NOMO-1 treated with DMSO at 0.1 percent for 48 hours (cell line): Measurements from ENCODE around the gene STXBP3.
A peak's percentile ranks its signal among the peaks of the same experiment; 100 is the strongest.

Experiments
- DNase-seq: peaks from one replicate; lab custom pipeline; 2025; ENCODE audit not compliant: unreplicated experiment; lab: John Stamatoyannopoulos, UW

STXBP3 gene

GRCh38 chr1:108801101-108801500 is 54.6 kb downstream of the STXBP3 start:
- DNase-seq = no peak

DNA sequence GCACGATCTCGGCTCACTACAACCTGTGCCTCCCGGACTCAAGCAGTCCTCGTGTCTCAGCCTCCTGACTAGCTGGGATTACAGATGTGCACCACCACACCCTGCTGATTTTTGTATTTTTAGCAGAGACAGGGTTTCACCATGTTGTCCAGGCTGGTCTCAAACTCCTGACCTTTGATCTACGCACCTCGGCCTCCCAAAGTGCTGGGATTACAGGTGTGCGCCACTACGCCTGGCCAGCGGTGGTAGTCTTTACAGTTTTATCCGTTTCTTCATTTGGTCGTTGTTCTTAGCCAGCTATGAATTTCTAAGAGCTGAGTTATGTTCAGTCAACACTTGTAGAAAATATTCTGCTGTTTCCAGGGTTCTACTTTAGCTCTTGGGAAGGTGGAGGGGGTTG is 57.1 kb downstream of the STXBP3 start:
- DNase-seq = no peak

DNA sequence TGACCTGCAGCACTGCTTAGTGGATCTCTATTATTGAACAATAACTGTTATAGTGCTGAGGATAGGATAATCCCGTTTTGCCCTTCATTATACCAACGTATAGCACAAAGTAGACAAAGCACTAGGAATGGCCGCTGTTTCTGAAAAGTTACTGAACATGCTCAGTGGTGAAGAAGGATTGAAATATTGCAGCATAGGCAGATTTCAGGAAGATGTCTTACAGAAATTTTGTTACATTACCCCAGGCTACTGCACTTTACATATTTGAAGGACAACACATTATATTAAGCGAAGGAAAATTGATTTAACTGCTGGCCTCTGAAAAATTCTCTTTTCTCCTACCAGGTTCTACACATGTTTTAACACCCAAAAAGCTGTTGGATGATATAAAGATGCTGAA is 62.0 kb downstream of the STXBP3 start:
- no peak for DNase-seq

- no peak for DNase-seq
Observed at GRCh38 chr1:108811611-108812010, 65.1 kb downstream of the STXBP3 start.

DNA sequence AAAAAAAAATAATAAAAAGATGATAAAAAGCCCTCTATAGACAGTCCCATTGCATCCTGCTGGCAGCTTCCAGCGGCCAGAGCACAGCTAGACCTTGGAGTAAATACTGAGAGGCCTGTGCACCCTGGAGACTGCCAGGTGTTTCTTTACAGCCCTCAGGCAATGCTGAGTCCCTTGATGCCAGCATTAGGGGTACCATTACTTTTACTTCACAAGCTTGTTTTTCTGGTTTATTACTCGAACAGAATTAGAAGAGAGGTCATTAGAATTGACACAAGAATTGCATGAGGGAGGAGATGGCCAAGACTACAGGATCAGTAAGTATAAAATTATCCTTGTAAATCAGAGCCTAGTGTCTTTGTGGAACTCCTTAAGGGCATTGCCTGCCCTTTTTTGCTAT is 66.9 kb downstream of the STXBP3 start:
- DNase-seq = no peak

DNA sequence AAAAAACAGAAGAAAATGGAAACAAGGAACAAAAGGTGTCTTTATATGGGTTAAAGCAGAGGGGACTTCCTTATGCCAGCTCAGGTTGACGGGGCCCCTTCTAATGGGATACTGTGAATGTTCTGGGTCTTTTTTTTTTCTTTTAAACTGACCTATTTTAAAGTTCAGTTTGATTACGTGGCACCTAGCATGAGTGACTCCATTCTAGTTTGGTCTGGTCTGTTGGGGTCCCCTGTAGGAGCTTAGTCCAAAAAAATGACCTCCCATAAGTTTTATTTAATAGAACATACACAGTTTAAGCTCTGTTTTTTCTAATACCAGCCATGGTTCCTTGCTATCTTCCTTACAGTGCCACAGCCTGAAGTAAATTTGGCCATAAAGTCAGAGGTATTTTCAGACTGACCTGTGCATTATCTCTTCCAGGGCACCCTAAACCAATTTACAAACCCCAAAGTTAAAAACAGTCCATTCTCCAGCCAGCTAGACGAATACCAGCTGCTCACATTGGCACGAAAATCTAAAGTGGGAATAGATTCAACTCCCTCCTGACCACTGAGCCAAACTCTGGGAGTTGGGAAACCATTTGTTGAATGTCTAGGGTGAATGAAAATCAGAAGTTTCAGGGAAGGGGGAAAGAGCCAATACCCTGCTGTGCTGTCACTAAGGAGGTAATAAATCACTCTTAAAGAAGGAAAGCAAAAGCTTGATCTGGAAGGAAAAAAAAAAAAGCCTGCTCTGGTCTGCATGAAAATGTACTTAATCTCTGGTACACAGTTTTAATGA is 68.1 kb downstream of the STXBP3 start:
- DNase-seq = no peak

DNA sequence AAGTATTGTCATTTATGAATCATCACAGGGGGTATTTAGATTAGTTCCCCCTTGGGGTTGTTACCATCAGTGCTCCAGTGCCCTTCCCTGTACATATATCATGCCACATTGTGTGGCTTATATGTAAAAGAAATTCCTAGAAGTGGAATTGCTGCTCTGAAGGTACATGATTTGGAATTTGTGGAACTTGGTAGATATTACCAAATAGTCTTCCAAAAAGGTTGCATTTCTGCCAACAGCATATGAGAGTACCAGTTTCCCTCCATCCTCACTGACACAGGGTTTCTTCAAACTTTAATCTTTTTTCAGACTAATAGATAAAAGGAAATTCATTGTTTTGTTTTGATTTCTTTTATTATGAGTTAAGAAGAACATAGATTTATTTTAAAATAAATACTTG is 69.1 kb downstream of the STXBP3 start:
- DNase-seq = no peak

DNA sequence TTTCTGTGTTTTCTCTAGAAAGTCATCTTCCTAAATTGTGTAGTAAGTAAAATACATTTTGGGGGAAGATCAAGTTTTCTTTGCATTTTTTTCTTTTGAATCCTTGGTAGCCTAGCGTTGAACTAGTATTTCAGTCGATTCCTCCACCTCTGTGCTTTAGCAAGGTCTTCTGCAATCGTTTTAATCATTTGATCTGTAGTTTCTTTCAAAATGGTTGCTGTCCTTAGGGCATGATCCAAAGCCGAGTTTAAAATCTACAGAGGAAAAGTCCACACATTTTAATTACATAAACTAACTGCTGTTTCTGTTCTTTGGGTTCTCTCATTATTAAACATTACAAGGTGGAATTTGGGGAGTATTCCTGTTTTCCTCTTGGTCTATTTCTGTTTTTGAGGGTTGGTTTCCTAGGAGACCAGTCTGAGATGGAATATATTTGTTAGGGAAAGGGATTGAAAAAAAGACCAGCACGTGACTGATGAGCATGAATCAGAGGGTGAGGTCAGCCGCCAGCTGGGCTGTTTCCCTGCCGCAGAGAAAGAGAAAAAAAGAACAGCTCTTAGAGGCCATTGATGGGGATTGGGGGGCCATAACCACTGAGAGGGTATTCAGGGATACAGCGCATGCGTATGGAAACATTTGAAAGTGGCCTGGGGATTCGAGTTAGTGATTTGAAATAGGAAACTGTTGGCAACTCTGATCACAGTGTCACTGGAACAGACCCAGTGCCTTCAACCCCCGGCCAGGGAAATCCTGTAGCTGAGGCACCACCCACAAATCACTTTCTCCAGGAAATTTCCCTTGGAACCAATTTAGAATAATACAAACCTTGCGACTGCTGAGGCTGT is 69.8 kb downstream of the STXBP3 start:
- DNase-seq = no peak

- DNase-seq = no peak
Observed at GRCh38 chr1:108817016-108817415, 70.5 kb downstream of the STXBP3 start.

DNA sequence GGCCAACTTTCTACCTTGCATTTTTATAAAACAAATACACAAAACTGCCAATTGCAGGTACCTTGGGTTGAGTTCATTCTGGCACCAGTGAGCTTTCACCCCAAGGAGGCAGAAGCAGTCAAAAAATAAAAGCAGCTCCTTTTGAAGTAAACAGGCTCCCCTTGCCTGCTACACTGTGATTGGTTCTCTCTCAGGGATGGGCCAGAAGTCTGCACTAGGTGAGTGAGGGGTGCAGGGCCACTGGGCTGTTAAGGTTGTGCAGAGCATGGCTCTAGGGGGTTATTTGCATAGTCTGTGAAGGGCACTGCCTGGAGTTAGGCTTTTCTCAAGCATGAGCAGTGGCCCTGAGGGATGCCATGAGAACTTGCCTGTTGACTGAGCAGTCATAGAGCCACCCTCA is 71.3 kb downstream of the STXBP3 start:
- DNase-seq = no peak

DNA sequence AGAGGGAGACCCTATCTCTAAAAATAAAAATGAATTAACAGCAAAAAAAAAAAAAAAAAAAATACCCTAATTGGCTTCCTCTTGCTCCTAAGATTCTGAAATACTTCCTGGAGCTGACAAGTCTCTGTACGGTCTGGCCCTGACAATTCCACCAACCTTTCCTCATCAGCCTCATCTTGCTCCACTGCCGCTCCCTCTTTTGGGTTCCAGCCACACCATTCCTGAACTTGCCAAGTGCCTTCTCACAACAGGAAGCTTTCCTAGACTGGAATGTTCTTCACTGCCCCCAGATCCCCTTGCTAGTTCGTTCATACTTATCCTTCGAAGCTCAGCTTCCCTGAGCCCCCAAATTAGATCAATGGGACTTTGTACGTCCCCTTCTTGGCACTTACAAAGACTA is 73.4 kb downstream of the STXBP3 start:
- no peak for DNase-seq

DNA sequence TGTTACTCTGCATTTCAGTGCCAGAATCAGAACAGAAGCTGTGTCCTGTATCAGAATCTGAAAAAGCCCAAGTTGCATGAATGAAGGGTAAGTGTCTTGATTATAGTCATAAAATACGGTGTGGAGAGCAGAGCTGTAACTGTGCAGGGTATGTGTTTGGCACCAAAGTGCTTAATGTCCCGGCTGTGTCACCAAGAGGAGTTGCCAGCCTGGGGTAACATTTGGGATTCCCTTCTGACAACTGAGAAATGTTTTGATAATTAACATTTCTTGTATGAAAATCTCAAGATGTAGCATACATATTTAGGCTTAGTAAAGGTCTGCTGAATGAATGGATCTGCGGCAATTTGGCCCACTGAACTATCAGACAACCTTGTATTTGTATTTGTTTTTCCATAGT is 77.2 kb downstream of the STXBP3 start:
- no peak for DNase-seq

DNA sequence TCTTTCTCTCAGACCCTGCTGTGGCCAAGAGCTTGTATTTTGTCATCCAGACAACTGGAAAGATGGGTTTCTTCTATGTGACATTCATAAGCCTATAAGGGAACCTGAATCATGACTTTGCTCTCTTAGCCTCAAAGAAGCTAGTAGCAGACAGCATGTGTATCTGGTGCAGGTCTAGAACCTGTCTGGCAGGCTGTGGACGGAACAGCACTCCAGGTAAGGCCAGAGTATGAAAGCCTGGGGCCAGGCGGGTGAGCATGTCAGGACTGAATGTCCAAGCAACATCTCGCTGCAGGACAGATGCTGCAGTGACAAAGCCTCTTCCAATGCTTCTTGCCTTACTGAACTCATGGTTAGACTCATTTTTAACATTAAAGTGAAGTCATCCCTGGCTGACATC is 77.6 kb downstream of the STXBP3 start:
- no peak for DNase-seq

DNA sequence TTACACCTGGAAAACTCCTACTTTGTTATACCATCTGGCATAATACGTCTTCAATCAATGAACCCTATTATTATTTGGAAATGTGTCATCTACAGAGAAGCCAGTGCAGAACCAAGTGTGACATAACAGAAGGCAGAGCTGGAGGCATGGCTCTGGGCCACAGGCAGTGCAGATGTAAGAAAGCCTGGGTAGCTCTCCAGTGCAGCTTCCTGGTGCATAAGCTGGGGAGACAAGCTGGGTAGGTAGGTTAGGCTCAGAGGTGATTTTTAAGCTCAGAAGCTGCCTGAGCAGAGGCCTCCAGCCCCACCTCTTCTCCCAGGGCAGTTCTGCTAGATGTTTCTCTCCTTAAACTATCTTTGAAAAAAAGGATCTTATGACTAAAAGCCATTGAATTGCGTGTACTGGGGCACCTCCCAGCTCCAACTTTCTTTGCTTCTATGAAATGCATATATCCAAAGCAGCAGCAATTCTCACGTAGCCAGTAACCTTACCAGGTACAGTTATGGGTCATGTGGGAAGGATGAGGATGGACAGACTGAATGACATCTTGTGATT is 79.7 kb downstream of the STXBP3 start:
- no peak for DNase-seq

- peak; percentile 10 for DNase-seq
Observed at GRCh38 chr1:108828074-108828961, 81.8 kb downstream of the STXBP3 start.

DNA sequence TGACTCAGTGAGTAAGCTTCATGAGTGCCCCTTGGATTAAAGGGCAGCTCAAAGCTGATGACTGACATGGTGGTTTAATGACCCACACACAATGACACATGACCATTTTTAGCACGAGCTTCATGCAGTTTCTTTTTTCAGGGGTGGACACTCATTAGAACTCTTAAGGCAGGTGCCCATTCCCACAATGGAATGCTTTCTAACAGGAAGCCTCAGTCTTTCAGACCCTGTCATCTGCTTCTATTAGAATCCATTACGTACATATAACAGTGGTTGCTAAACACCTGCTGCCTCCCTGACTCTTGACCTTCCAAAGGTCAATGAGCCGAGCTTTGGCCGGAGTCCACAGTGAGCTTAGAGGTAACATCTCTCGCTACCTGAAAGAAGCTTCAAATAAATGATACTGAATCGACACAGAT is 83.0 kb downstream of the STXBP3 start:
- no peak for DNase-seq

- no peak for DNase-seq
Observed at GRCh38 chr1:108830119-108831008, 83.9 kb downstream of the STXBP3 start.

DNA sequence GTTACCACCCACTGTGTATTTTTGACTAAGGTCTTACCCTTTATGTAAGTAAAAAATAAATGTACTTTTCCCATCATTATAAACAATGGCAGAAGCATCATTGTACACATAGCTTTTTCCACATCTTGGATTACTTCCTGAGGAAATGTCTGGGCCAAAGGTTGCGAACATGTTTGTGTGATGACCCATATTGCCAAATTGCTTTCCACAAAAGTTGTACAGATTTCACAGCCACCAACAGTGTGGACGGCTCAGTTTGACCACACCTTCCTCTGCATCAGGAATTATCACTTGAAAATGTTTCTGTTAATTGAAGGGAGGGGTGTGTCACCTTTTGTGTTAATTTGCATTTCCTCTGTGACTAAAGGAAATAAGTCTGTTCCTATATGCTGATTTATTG is 84.8 kb downstream of the STXBP3 start:
- DNase-seq = peak; percentile 11

DNA sequence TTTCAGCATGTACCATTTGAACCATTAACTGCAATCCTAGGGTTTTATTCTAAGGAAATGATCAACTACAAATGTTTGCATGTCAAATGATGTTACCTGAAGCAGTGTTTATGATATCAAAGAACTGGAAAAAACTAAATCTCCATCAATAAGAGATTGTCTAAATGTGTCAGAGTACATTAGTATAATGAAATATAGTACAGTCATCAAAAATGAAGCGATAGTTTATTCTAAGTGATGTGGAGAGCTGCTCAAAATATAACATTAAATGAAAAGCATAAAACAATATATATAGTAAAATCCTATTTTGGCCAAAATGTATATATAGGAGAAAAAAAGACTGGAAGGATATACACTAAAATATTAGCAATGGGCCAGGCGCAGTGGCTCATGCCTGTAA is 86.5 kb downstream of the STXBP3 start:
- no peak for DNase-seq

GRCh38 chr1:108841703-108842102 is 95.2 kb downstream of the STXBP3 start:
- no peak for DNase-seq
